GM19099 (cell line): Measurements from ENCODE around the gene TRPM8.

Experiments used
- POLR2A ChIP-seq: IDR thresholded peaks from 3 replicates; pipeline ENCODE4 v1.6.1; 2011; ENCODE audit warnings: low read depth; ENCODE audit not compliant: insufficient read length; ENCODE audit errors: extremely low read depth

Gene TRPM8

GRCh38 chr2:233928594-233929351, 11.6 kb downstream of the TRPM8 start:
- no peak for TF ChIP-seq POLR2A

- no peak for TF ChIP-seq POLR2A
Observed at GRCh38 chr2:233929352-233930022, 12.3 kb downstream of the TRPM8 start.

- no peak for TF ChIP-seq POLR2A
Observed at GRCh38 chr2:233934524-233934923, 17.4 kb downstream of the TRPM8 start.

GRCh38 chr2:233935426-233935825, 18.3 kb downstream of the TRPM8 start:
- no peak for TF ChIP-seq POLR2A

GRCh38 chr2:233936089-233936488, 18.9 kb downstream of the TRPM8 start:
- no peak for TF ChIP-seq POLR2A

- TF ChIP-seq POLR2A = no peak
Observed at GRCh38 chr2:233938676-233939370, 21.6 kb downstream of the TRPM8 start.

- TF ChIP-seq POLR2A = no peak
Observed at GRCh38 chr2:233940376-233941276, 23.5 kb downstream of the TRPM8 start.

GRCh38 chr2:233942731-233943130, 25.6 kb downstream of the TRPM8 start:
- no peak for TF ChIP-seq POLR2A

- no peak for TF ChIP-seq POLR2A
Observed at GRCh38 chr2:233944269-233944668, 27.1 kb downstream of the TRPM8 start.

GRCh38 chr2:233944722-233945121, 27.5 kb downstream of the TRPM8 start:
- no peak for TF ChIP-seq POLR2A

- TF ChIP-seq POLR2A = no peak
Observed at GRCh38 chr2:233945146-233945545, 28.0 kb downstream of the TRPM8 start.

GRCh38 chr2:233950078-233950825, 33.1 kb downstream of the TRPM8 start:
- no peak for TF ChIP-seq POLR2A

GRCh38 chr2:233952335-233952734, 35.2 kb downstream of the TRPM8 start:
- no peak for TF ChIP-seq POLR2A

- no peak for TF ChIP-seq POLR2A
Observed at GRCh38 chr2:233953087-233953801, 36.1 kb downstream of the TRPM8 start.

GRCh38 chr2:233960203-233960602, 43.0 kb downstream of the TRPM8 start:
- no peak for TF ChIP-seq POLR2A
